HCT116 (cell line): ENCODE results near the gene RPL28. TPM values are rescaled to one million over a fixed set of nuclear protein-coding genes. Genes with fewer than 3 reads are reported as not detected.

Experiments
- ATAC-seq: fragments of 200-7000 bp; cut with Tn5 transposase; 2 replicates; pipeline ENCODE4 v1.9.1; 2020; ENCODE audit warnings: mild to moderate bottlenecking, moderate library complexity
- BruUV-seq: library from RNA; stranded (reverse); fragments of 400-500 nt; replicated peaks from 2 replicates; lab custom pipeline; 2021; lab: Mats Ljungman, UMichigan
- CTCF ChIA-PET: fragments of 300-600 bp; sonication (Branson Sonifier 250); formaldehyde crosslinking; loops from one replicate; lab custom pipeline; 2021; ENCODE audit warnings: antibody characterized with exemption; lab: Charles Lee
- POLR2A ChIA-PET: fragments of 300-600, 350-600 bp; sonication (Branson Sonifier 250); formaldehyde crosslinking; loops from one replicate; lab custom pipeline; 2021; ENCODE audit warnings: antibody characterized with exemption; lab: Charles Lee
- RAD21 ChIA-PET, 2 experiments: fragments of 300-600 bp; sonication (Branson Sonifier 250); formaldehyde crosslinking; loops; one replicate each; lab custom pipeline; 2023; ENCODE audit warnings: low total read pairs in 2 of 2; ENCODE audit not compliant: uncharacterized antibody in 2 of 2, unreplicated experiment in 2 of 2, low non-redundant PET in 1 of 2; lab: Charles Lee
- DNase-seq: peaks from one replicate; pipeline ENCODE4 v3.0.0-alpha.2; 2010; ENCODE audit warnings: low read depth, low spot score
- H2AFZ ChIP-seq: fragments of 200-600 bp; shearing (Covaris generic), sonication (generic); 2 replicates; pipeline ENCODE4 v1.6.1; 2017; ENCODE audit warnings: low read depth, mixed run types, mixed read lengths, antibody characterized with exemption, low read length; ENCODE audit not compliant: poor library complexity, severe bottlenecking
- H3K27ac ChIP-seq: 2 replicates; pipeline ENCODE4 v1.5.1; 2012; ENCODE audit warnings: low read depth, low read length
- H3K27me3 ChIP-seq: fragments of 200-600 bp; sonication (generic); 2 replicates; pipeline ENCODE4 v1.6.1; 2016; ENCODE audit warnings: mixed run types, low read length, mixed read lengths; ENCODE audit not compliant: insufficient read depth
- H3K36me3 ChIP-seq, 2 experiments: fragments of 200-500 bp in 1 of 2; fragments of 200-600 bp in 1 of 2; sonication (Bioruptor generic) in 1 of 2; sonication (generic) in 1 of 2; 2 replicates each; pipeline versions ENCODE4 v1.5.1 to v1.6.1; 2014 to 2016; ENCODE audit warnings: low read length in 2 of 2, inconsistent platforms in 1 of 2, mixed read lengths in 1 of 2, mixed run types in 1 of 2; ENCODE audit not compliant: insufficient read depth in 2 of 2, control insufficient read depth in 1 of 2
- H3K4me1 ChIP-seq, 2 experiments: fragments of 200-600 bp in 1 of 2; sonication (generic) in 1 of 2; 2 replicates each; pipeline versions ENCODE4 v1.5.1 to v1.6.1; 2012 to 2017; ENCODE audit warnings: low read length in 2 of 2, inconsistent platforms in 1 of 2, mild to moderate bottlenecking in 1 of 2, mixed read lengths in 1 of 2, mixed run types in 1 of 2, moderate library complexity in 1 of 2; ENCODE audit not compliant: insufficient read depth in 2 of 2, control insufficient read depth in 1 of 2
- H3K4me2 ChIP-seq: fragments of 200-600 bp; sonication (generic); 2 replicates; pipeline ENCODE4 v1.6.1; 2017; ENCODE audit warnings: mixed run types, low read length, mixed read lengths
- H3K4me3 ChIP-seq, 2 experiments: fragments of 200-600 bp in 1 of 2; sonication (generic) in 1 of 2; replicated peaks in 1 of 2; 2 replicates each; pipeline ENCODE4 v1.5.1; 2011 to 2016; ENCODE audit warnings: low read length in 2 of 2, control low read depth in 1 of 2, low read depth in 1 of 2, mild to moderate bottlenecking in 1 of 2, mixed read lengths in 1 of 2, mixed run types in 1 of 2
- H3K79me2 ChIP-seq: fragments of 200-600 bp; sonication (generic); 2 replicates; pipeline ENCODE4 v1.6.1; 2017; ENCODE audit warnings: mild to moderate bottlenecking, mixed run types, low read length, moderate library complexity, mixed read lengths; ENCODE audit not compliant: insufficient read depth
- H3K9ac ChIP-seq: fragments of 200-600 bp; sonication (generic); 2 replicates; pipeline ENCODE4 v1.6.1; 2016; ENCODE audit warnings: low read length, mixed read lengths
- H3K9me2 ChIP-seq: fragments of 200-600 bp; sonication (generic), shearing (Covaris generic); 2 replicates; pipeline ENCODE4 v1.6.1; 2017; ENCODE audit warnings: mixed run types, mild to moderate bottlenecking, moderate library complexity; ENCODE audit not compliant: insufficient read depth
- H3K9me3 ChIP-seq, 2 experiments: fragments of 200-500 bp in 1 of 2; fragments of 200-600 bp in 1 of 2; sonication (Bioruptor generic) in 1 of 2; sonication (generic) in 1 of 2; 2 replicates each; pipeline ENCODE4 v1.6.1; 2014 to 2017; ENCODE audit warnings: low read length in 2 of 2, mixed read lengths in 2 of 2, inconsistent platforms in 1 of 2, low read depth in 1 of 2, mild to moderate bottlenecking in 1 of 2, mixed run types in 1 of 2, moderate library complexity in 1 of 2; ENCODE audit not compliant: control insufficient read depth in 1 of 2, insufficient read depth in 1 of 2
- H4K20me1 ChIP-seq: fragments of 200-600 bp; sonication (generic), shearing (Covaris generic); 2 replicates; pipeline ENCODE4 v1.6.1; 2017; ENCODE audit warnings: mixed run types, mild to moderate bottlenecking, moderate library complexity; ENCODE audit not compliant: insufficient read depth
- CBX3 ChIP-seq: IDR thresholded peaks from 2 replicates; pipeline ENCODE4 v1.6.1; 2012; ENCODE audit warnings: low read depth
- CEBPB ChIP-seq: IDR thresholded peaks from 2 replicates; pipeline ENCODE4 v1.6.1; 2012; ENCODE audit warnings: low read depth
- EZH2 ChIP-seq: fragments of 200-600 bp; sonication (generic); IDR thresholded peaks from 2 replicates; pipeline ENCODE4 v1.6.1; 2017; ENCODE audit warnings: antibody characterized with exemption, mixed run types
- FOSL1 ChIP-seq: IDR thresholded peaks from 2 replicates; pipeline ENCODE4 v1.6.1; 2012; ENCODE audit warnings: low read depth
- POLR2A ChIP-seq: IDR thresholded peaks from 2 replicates; pipeline ENCODE4 v1.7.0; 2011; ENCODE audit warnings: borderline replicate concordance; ENCODE audit not compliant: insufficient read depth, insufficient read length; ENCODE audit errors: extremely low read depth
- POLR2AphosphoS5 ChIP-seq: IDR thresholded peaks from 2 replicates; pipeline ENCODE4 v1.6.1; 2011; ENCODE audit warnings: mild to moderate bottlenecking, low read depth, low read length, moderate library complexity
- RAD21 ChIP-seq: IDR thresholded peaks from 2 replicates; pipeline ENCODE4 v1.6.1; 2012; ENCODE audit warnings: low read depth, mild to moderate bottlenecking
- SIN3A ChIP-seq: IDR thresholded peaks from 2 replicates; pipeline ENCODE4 v1.6.1; 2012; ENCODE audit warnings: low read depth
- SP1 ChIP-seq: IDR thresholded peaks from 2 replicates; pipeline ENCODE4 v1.6.1; 2012; ENCODE audit warnings: low read depth
- TCF7L2 ChIP-seq: IDR thresholded peaks from 2 replicates; pipeline ENCODE4 v1.7.0; 2011; ENCODE audit warnings: borderline replicate concordance, inconsistent platforms; ENCODE audit not compliant: insufficient read depth, insufficient read length; ENCODE audit errors: extremely low read depth
- YY1 ChIP-seq: IDR thresholded peaks from 2 replicates; pipeline ENCODE4 v1.6.1; 2011; ENCODE audit warnings: low read length, low read depth, moderate library complexity, mild to moderate bottlenecking; ENCODE audit not compliant: insufficient replicate concordance; ENCODE audit errors: extremely low read depth
- ZNF274 ChIP-seq: fragments of 200-500 bp; sonication (Bioruptor generic); IDR thresholded peaks from 2 replicates; pipeline ENCODE4 v1.6.1; 2014; ENCODE audit warnings: mild to moderate bottlenecking, low read depth, low read length, inconsistent platforms
- intact Hi-C: fragments of 100-400 bp; cut with micrococcal nuclease; formaldehyde crosslinking; loops from 2 replicates; pipeline ENCODE4 v1.10.0; 2022
- total RNA-seq: library from RNA; stranded (reverse); gene quantifications from one replicate; pipeline ENCODE4 v1.2.1, GENCODE V29; 2021; ENCODE audit not compliant: unreplicated experiment
- TF ChIP-seq, protein P1 (sequence below): IDR thresholded peaks from 2 replicates; pipeline ENCODE4 v1.6.1; 2012
- TF ChIP-seq, protein P2 (sequence below): IDR thresholded peaks from 2 replicates; pipeline ENCODE4 v1.6.1; 2012; ENCODE audit warnings: low read depth
- TF ChIP-seq, protein P3 (sequence below): IDR thresholded peaks from 2 replicates; pipeline ENCODE4 v1.6.1; 2011; ENCODE audit warnings: mild to moderate bottlenecking, low read length, moderate library complexity; ENCODE audit not compliant: insufficient replicate concordance; ENCODE audit errors: extremely low read depth

Gene RPL28
- total RNA-seq, 1 experiment from 2014 or later: 3,050 TPM

DNA sequence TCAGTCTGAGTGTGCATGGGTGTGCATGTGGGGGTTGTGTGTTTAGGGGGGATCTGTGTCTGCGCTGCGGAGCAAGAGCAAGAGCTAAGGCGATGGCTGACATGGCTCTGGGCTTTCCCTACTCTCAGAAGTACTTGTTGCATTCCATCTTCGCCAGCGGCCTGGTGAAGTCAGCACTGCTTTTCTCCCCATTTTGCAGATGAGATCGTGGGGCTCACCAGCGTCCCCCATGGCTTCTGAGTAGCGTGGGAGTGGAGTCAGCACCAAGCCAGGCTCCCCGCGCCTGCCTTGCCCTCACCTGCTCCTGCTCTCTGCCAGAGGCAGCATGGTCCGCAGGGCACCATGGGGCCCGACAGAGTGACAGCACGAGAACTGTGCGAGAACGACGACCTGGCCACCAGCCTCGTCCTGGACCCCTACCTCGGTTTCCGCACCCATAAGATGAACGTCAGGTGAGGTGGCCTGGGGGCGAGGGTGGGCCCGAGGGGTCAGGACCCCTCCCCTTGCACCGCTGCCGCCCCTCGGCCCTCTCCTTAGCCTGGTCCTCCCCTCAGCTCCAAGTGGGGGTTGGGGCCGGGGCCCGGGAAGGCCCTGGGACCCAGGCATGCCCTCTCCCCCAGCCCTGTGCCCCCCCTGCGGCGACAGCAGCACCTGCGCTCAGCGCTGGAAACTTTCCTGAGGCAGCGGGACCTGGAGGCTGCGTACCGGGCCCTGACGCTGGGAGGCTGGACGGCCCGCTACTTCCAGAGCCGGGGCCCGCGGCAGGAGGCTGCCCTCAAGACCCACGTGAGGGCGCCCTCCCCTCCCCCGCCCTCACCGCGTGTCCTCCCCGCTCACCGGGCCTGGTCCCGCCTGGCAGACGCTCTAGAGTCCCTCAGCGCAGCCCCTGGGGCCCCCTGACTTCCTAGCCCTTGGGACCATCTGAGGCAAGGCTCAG lies 43.9 kb upstream of the RPL28 start:
- no peaks in the 10 kb centered on the region for H4K20me1 ChIP-seq
- peaks cover 9% of the 10 kb centered on the region; the same call in 1 of the 2 replicates for H3K79me2 ChIP-seq
- intact Hi-C loops: no loop called here
- peak overlapping the region; percentile 85; the same call in 1 of the 2 replicates for H3K9ac ChIP-seq
- H3K4me3 ChIP-seq: peak overlapping the region; percentile 16 to 74; a peak in 3 of 4 replicates
- no peak overlapping the region for H2AFZ ChIP-seq
- TSS peak; percentile 65 for BruUV-seq
- POLR2A ChIA-PET: no interaction called here
- DNase-seq (no peak), ATAC-seq (no peak)
- no peaks in the 10 kb centered on the region for H3K9me3 ChIP-seq
- peaks cover 4 to 5% of the 10 kb centered on the region in 2 experiments; a peak in 3 of 4 replicates for H3K36me3 ChIP-seq
- no peaks in the 10 kb centered on the region for H3K9me2 ChIP-seq
- H3K4me2 ChIP-seq: peak overlapping the region; percentile 98
- peaks cover 17 to 48% of the 10 kb centered on the region in 2 experiments for H3K4me1 ChIP-seq
- TF ChIP-seq SP1 (no peak; the same call in 1 of the 2 replicates), CBX3 (no peak), YY1 (no peak), FOSL1 (no peak), ZNF274 (no peak), POLR2A (no peak), RAD21 (no peak), SIN3A (no peak), POLR2AphosphoS5 (no peak), CEBPB (no peak), TCF7L2 (no peak), EZH2 (no peak)
- TF ChIP-seq, protein P1, sequence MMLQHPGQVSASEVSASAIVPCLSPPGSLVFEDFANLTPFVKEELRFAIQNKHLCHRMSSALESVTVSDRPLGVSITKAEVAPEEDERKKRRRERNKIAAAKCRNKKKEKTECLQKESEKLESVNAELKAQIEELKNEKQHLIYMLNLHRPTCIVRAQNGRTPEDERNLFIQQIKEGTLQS: no peak
- TF ChIP-seq, protein P2, sequence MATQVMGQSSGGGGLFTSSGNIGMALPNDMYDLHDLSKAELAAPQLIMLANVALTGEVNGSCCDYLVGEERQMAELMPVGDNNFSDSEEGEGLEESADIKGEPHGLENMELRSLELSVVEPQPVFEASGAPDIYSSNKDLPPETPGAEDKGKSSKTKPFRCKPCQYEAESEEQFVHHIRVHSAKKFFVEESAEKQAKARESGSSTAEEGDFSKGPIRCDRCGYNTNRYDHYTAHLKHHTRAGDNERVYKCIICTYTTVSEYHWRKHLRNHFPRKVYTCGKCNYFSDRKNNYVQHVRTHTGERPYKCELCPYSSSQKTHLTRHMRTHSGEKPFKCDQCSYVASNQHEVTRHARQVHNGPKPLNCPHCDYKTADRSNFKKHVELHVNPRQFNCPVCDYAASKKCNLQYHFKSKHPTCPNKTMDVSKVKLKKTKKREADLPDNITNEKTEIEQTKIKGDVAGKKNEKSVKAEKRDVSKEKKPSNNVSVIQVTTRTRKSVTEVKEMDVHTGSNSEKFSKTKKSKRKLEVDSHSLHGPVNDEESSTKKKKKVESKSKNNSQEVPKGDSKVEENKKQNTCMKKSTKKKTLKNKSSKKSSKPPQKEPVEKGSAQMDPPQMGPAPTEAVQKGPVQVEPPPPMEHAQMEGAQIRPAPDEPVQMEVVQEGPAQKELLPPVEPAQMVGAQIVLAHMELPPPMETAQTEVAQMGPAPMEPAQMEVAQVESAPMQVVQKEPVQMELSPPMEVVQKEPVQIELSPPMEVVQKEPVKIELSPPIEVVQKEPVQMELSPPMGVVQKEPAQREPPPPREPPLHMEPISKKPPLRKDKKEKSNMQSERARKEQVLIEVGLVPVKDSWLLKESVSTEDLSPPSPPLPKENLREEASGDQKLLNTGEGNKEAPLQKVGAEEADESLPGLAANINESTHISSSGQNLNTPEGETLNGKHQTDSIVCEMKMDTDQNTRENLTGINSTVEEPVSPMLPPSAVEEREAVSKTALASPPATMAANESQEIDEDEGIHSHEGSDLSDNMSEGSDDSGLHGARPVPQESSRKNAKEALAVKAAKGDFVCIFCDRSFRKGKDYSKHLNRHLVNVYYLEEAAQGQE: no peak
- TF ChIP-seq, protein P3, sequence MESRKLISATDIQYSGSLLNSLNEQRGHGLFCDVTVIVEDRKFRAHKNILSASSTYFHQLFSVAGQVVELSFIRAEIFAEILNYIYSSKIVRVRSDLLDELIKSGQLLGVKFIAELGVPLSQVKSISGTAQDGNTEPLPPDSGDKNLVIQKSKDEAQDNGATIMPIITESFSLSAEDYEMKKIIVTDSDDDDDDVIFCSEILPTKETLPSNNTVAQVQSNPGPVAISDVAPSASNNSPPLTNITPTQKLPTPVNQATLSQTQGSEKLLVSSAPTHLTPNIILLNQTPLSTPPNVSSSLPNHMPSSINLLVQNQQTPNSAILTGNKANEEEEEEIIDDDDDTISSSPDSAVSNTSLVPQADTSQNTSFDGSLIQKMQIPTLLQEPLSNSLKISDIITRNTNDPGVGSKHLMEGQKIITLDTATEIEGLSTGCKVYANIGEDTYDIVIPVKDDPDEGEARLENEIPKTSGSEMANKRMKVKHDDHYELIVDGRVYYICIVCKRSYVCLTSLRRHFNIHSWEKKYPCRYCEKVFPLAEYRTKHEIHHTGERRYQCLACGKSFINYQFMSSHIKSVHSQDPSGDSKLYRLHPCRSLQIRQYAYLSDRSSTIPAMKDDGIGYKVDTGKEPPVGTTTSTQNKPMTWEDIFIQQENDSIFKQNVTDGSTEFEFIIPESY: no peak
- TF ChIP-seq, all 23 proteins: peak for 0
- H3K27ac ChIP-seq: no peak overlapping the region
- no peaks in the 10 kb centered on the region for H3K27me3 ChIP-seq
- ChIA-PET RAD21 (no interaction called here), CTCF (no interaction called here)
